GM12865 (cell line): ENCODE data around the gene GHR.

Experiments used
- DNase-seq: peaks from one replicate; pipeline ENCODE4 v3.0.0; 2010; ENCODE audit warnings: low read depth
- H3K4me3 ChIP-seq: 2 replicates; pipeline ENCODE4 v1.5.1; 2011; ENCODE audit warnings: mild to moderate bottlenecking, low read depth, low read length, control low read depth
- TF ChIP-seq, protein P1 (sequence below): IDR thresholded peaks from 2 replicates; pipeline ENCODE4 v1.5.1; 2011; ENCODE audit warnings: low read length, control low read depth, low read depth, inconsistent platforms; ENCODE audit not compliant: insufficient read depth; ENCODE audit errors: missing control alignments

Gene GHR

GRCh38 chr5:42614509-42614908, 191.3 kb downstream of the GHR start:
- no peak for DNase-seq
- no peak overlapping the region for H3K4me3 ChIP-seq
- TF ChIP-seq, protein P1, sequence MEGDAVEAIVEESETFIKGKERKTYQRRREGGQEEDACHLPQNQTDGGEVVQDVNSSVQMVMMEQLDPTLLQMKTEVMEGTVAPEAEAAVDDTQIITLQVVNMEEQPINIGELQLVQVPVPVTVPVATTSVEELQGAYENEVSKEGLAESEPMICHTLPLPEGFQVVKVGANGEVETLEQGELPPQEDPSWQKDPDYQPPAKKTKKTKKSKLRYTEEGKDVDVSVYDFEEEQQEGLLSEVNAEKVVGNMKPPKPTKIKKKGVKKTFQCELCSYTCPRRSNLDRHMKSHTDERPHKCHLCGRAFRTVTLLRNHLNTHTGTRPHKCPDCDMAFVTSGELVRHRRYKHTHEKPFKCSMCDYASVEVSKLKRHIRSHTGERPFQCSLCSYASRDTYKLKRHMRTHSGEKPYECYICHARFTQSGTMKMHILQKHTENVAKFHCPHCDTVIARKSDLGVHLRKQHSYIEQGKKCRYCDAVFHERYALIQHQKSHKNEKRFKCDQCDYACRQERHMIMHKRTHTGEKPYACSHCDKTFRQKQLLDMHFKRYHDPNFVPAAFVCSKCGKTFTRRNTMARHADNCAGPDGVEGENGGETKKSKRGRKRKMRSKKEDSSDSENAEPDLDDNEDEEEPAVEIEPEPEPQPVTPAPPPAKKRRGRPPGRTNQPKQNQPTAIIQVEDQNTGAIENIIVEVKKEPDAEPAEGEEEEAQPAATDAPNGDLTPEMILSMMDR = no peak

DNA sequence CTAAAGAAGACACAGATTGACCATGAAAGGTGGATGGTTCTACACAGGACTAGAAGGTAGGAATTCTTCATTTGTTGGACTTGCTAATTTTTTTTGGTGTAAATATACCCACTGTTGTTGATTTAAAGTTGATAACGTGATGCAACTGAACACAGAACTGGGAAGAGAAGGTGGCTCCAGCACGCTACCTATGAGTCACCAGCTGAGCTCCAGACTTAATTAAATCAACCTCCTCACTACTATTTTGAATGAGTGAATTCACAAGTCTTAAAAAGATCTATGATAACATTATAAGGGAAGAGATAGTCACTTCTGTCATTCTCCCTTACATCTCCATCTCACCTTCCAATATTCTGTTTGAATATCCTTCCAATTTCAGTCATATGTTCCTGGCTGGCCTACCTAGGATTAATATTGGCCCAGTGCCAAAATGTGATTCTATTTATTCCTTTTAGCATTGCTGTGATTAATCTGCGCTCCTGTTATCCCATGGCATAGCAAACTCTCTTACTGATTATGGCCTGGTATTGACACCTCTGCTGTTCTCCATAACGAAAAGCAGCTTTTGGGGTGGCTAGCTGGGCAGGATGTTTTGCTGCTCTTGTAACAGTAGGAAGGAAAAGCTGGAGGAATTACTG, 197.5 kb downstream of the GHR start:
- no peak overlapping the region for H3K4me3 ChIP-seq
- TF ChIP-seq, protein P1 = no peak
- no peak for DNase-seq

DNA sequence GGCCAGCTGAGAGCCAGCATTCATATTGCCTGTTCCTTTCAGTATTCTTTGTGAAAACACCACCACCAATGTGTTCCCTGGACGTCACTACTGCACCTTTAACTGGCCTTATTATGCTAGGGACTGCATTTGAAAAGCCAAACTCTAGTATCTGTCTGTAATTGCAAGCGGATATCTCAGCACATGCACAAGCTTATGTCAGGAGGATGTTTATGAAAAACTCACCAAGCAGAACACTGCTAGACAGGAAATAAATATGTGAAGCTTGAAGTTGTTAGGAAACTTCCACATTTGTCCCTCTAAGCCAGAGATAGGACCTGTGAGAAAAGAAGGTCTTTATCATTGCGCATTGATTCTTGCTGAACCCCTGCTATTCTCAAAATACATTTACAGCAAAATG, 198.0 kb downstream of the GHR start:
- H3K4me3 ChIP-seq = no peak overlapping the region
- TF ChIP-seq, protein P1 = no peak
- peak; percentile 13 for DNase-seq

GRCh38 chr5:42621662-42622061, 198.4 kb downstream of the GHR start:
- no peak for DNase-seq
- H3K4me3 ChIP-seq = no peak overlapping the region
- TF ChIP-seq, protein P1 = no peak

GRCh38 chr5:42624912-42625311, 201.7 kb downstream of the GHR start:
- no peak overlapping the region for H3K4me3 ChIP-seq
- DNase-seq = no peak
- TF ChIP-seq, protein P1 = no peak

DNA sequence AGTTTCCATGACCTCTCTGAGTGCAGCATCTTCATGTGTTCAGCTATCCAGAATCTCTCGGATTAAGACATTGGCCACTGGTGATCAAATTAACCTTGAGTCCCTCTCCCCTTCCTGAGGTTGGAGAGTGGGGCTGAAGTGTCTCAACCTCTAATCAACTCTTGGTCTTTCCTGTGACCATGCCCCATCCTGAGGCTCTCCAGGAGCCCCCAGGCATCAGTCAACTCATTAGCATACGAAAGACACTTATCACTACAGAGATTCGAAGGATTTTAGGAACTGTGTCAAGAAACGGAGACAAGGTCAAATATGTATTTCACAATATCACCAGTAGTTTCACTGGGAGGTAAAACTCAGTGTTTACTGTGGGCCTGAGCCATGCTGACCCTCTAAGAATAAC, 203.2 kb downstream of the GHR start:
- DNase-seq = no peak
- TF ChIP-seq, protein P1 = no peak
- no peak overlapping the region for H3K4me3 ChIP-seq

DNA sequence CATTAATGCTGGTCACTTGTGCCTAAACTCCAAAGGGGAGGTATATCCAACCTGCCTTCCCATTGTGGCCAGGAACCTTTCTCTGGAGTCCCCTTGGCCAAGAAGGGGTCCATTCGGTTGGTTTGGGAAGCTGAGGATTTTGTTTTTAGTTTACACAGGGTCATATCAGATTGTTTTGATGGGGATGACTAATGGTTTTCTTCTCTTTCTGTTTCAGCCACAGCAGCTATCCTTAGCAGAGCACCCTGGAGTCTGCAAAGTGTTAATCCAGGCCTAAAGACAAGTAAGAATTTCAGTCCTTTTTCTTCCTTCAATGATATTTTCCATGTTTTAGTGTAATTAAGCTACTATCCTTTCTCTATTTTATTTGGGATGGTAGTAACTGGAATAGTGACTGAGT, 205.6 kb downstream of the GHR start:
- DNase-seq = no peak
- TF ChIP-seq, protein P1 = no peak
- no peak overlapping the region for H3K4me3 ChIP-seq
